ENCODE measurements around the gene PTPN22. TPM values are rescaled to one million over a fixed set of nuclear protein-coding genes. Genes with fewer than 3 reads are reported as not detected.

PTPN22 gene
- total RNA-seq, 2 experiments from 2014 or later = 28.3 to 30.2 TPM

- no peak for ATAC-seq (ENCODE audit: poor library complexity)
Measured at GRCh38 chr1:113768916-113769600, 102.5 kb downstream of the PTPN22 start.

GRCh38 chr1:113765306-113766230 is 105.9 kb downstream of the PTPN22 start:
- intact Hi-C loops (cut with DNase I, micrococcal nuclease) = no loop called here
- Histone ChIP-seq H3K4me3 (ENCODE audit: low read length) (no peak overlapping the region), H3K4me1 (ENCODE audit: insufficient read depth, low read length) (peaks cover 6% of the 10 kb centered on the region), H3K27me3 (ENCODE audit: control insufficient read depth in 1 of 2, insufficient read depth in 2 of 2, low read length in 2 of 2) (no peaks in the 10 kb centered on the region), H3K9me3 (ENCODE audit: control insufficient read depth in 1 of 2, insufficient read depth in 1 of 2, low read length in 2 of 2) (no peaks in the 10 kb centered on the region), H3K27ac (ENCODE audit: low read depth in 1 of 2, low read length in 2 of 2) (no peak overlapping the region), H3K36me3 (ENCODE audit: insufficient read depth, low read length) (peaks cover 41% of the 10 kb centered on the region)
- Mint-ChIP-seq H3K4me1 (ENCODE audit: low read depth) (peaks cover 24% of the 10 kb centered on the region), H3K27me3 (no peaks in the 10 kb centered on the region), H3K9me3 (no peaks in the 10 kb centered on the region), H3K4me3 (no peak overlapping the region), H3K27ac (peak overlapping the region; percentile 5), H3K36me3 (ENCODE audit: low read depth) (peaks cover 66% of the 10 kb centered on the region)
- ChIA-PET CTCF (interaction anchor here (0.5 kb wide), 1 partner anchor 72 kb away, joined by 3 read pairs; no protein-coding TSS in a partner anchor), POLR2A (interaction anchor here (1.5 kb wide), 1 partner anchor 46 kb away, joined by 5 read pairs; no protein-coding TSS in a partner anchor)
- DNase-seq (no peak), ATAC-seq (ENCODE audit: poor library complexity) (no peak)
- no peak for TF ChIP-seq CTCF (IDR thresholded peaks at IDR 0.05)

More at GRCh38 chr1:113768916-113769600, 102.5 kb downstream of the PTPN22 start:
- H3K4me3 Mint-ChIP-seq = no peak overlapping the region
- H3K27me3 Mint-ChIP-seq = no peaks in the 10 kb centered on the region
- Histone ChIP-seq H3K9me3 (ENCODE audit: control insufficient read depth in 1 of 2, insufficient read depth in 1 of 2, low read length in 2 of 2) (no peaks in the 10 kb centered on the region), H3K4me1 (ENCODE audit: insufficient read depth, low read length) (peaks cover 6% of the 10 kb centered on the region), H3K36me3 (ENCODE audit: insufficient read depth, low read length) (peaks cover 46% of the 10 kb centered on the region), H3K4me3 (ENCODE audit: low read length) (no peak overlapping the region), H3K27me3 (ENCODE audit: control insufficient read depth in 1 of 2, insufficient read depth in 2 of 2, low read length in 2 of 2) (no peaks in the 10 kb centered on the region), H3K27ac (ENCODE audit: low read depth in 1 of 2, low read length in 2 of 2) (no peak overlapping the region)
- CTCF ChIA-PET = interaction anchor here (0.8 kb wide), 1 partner anchor 10 kb away, joined by 4 read pairs; the partner anchor contains the start of gene PHTF1
- peak overlapping the region; percentile 51 for H3K27ac Mint-ChIP-seq
- H3K9me3 Mint-ChIP-seq = no peaks in the 10 kb centered on the region
- peaks cover 89% of the 10 kb centered on the region for H3K36me3 Mint-ChIP-seq (ENCODE audit: low read depth)
- peaks cover 39% of the 10 kb centered on the region for H3K4me1 Mint-ChIP-seq (ENCODE audit: low read depth)
- DNase-seq = no peak
- TF ChIP-seq CTCF (IDR thresholded peaks at IDR 0.05) = no peak
- intact Hi-C loops (cut with DNase I, micrococcal nuclease) = no loop called here
- POLR2A ChIA-PET = interaction anchor here (1.0 to 1.5 kb wide), 3 partner anchors 9 to 43 kb away, joined by 3 to 6 read pairs (median 4); partner anchors contain the start of gene RSBN1

Other genes with a start within 250 kb of the PTPN22 start
- gene PHTF1, start 112.2 kb downstream of the PTPN22 start, total RNA-seq = 1 to 10 TPM; 3.1 to 4.0 TPM
- 10 to 100 TPM; 44.2 to 44.6 TPM for gene RSBN1, start 59.2 kb downstream of the PTPN22 start, total RNA-seq
- 1 to 10 TPM; 1.2 to 1.5 TPM for gene BCL2L15, start 15.9 kb upstream of the PTPN22 start, total RNA-seq
- gene AP4B1, start 33.1 kb upstream of the PTPN22 start, total RNA-seq = 10 to 100 TPM; 44.1 to 48.0 TPM
- 1 to 10 TPM; 6.4 to 6.8 TPM for gene DCLRE1B, start 33.6 kb upstream of the PTPN22 start, total RNA-seq
- gene HIPK1, start 57.6 kb upstream of the PTPN22 start, total RNA-seq = 100 to 1,000 TPM; 245 to 251 TPM
- gene OLFML3, start 107.8 kb upstream of the PTPN22 start, total RNA-seq = under 1 TPM; 0.30 to 0.31 TPM